ENCODE measurements around the gene CYSRT1. TPM values are rescaled to one million over a fixed set of nuclear protein-coding genes. Genes with fewer than 3 reads are reported as not detected.

The CYSRT1 gene
- total RNA-seq, 1 experiment from 2014 or later, result 1.4 TPM

GRCh38 chr9:137188490-137189296, 36.3 kb upstream of the CYSRT1 start, which contains the start of the genes ANAPC2 and SSNA1:
Gene ANAPC2, minus strand, starts transcription at chr9:137188560. Its CDS starts 28 bp downstream, at chr9:137188532.
Gene SSNA1, plus strand, starts transcription at chr9:137188676. Its CDS starts 51 bp downstream, at chr9:137188727.
- DNase-seq (ENCODE audit: unreplicated experiment), result peak; percentile 91
- peaks cover 20% of the 10 kb centered on the region for H3K36me3 Mint-ChIP-seq (ENCODE audit: insufficient read depth, unreplicated experiment)
- POLR2A ChIA-PET, result interaction anchor here (0.6 to 3.7 kb wide), 30 partner anchors 7 to 1069 kb away, joined by 3 to 57 read pairs (median 4); partner anchors contain the start of genes CYSRT1, LRRC26, MAN1B1 and NDOR1
- peak within 1 kb of the TSS; percentile 94 for H3K4me3 Mint-ChIP-seq (ENCODE audit: unreplicated experiment)
- peaks cover 10% of the 10 kb centered on the region for H3K4me1 Mint-ChIP-seq (ENCODE audit: insufficient read depth, unreplicated experiment)
- no peaks in the 10 kb centered on the region for H3K27me3 Mint-ChIP-seq (ENCODE audit: insufficient read depth, unreplicated experiment)
- CTCF ChIA-PET, result interaction anchor here (0.6 to 2.4 kb wide), 15 partner anchors 12 to 159 kb away, joined by 3 to 11 read pairs (median 3); partner anchors contain the start of genes CYSRT1, NDOR1, RNF224 and TMEM203
- H3K9me3 Mint-ChIP-seq (ENCODE audit: unreplicated experiment), result no peaks in the 10 kb centered on the region
- intact Hi-C loops (cut with micrococcal nuclease), result loop anchor here (1.0 to 2.0 kb wide), 2 partner anchors 39 to 52 kb away; partner anchors contain the start of genes RNF224 and TUBB4B
- no TSS peak for BruUV-seq (replicated peaks)
- peak; percentile 25 for TF ChIP-seq CTCF (IDR thresholded peaks at IDR 0.05; ENCODE audit: unreplicated experiment)
- peak within 1 kb of the TSS; percentile 95 for H3K27ac Mint-ChIP-seq (ENCODE audit: low read depth, unreplicated experiment)

- POLR2A ChIA-PET, result interaction anchor here (0.6 to 3.7 kb wide), 28 partner anchors 8 to 599 kb away, joined by 3 to 57 read pairs (median 4); partner anchors contain the start of genes CYSRT1, LRRC26, MAN1B1 and NDOR1
- Mint-ChIP-seq H3K9me3 (ENCODE audit: unreplicated experiment) (no peaks in the 10 kb centered on the region), H3K4me3 (ENCODE audit: unreplicated experiment) (peak overlapping the region; percentile 94), H3K4me1 (ENCODE audit: insufficient read depth, unreplicated experiment) (peaks cover 10% of the 10 kb centered on the region), H3K36me3 (ENCODE audit: insufficient read depth, unreplicated experiment) (peaks cover 20% of the 10 kb centered on the region), H3K27me3 (ENCODE audit: insufficient read depth, unreplicated experiment) (no peaks in the 10 kb centered on the region), H3K27ac (ENCODE audit: low read depth, unreplicated experiment) (peak overlapping the region; percentile 95)
- TSS peak; percentile 87 for BruUV-seq (replicated peaks)
- CTCF ChIA-PET, result interaction anchor here (0.6 to 2.4 kb wide), 15 partner anchors 11 to 160 kb away, joined by 3 to 11 read pairs (median 3); partner anchors contain the start of genes CYSRT1, RNF224 and TPRN
- no peak for TF ChIP-seq CTCF (IDR thresholded peaks at IDR 0.05; ENCODE audit: unreplicated experiment)
- intact Hi-C loops (cut with micrococcal nuclease), result loop anchor here (1.0 to 2.0 kb wide), 2 partner anchors 38 to 51 kb away; partner anchors contain the start of genes RNF224 and TUBB4B
- no peak for DNase-seq (ENCODE audit: unreplicated experiment)
These were observed 35.4 kb upstream of the CYSRT1 start for GRCh38 chr9:137189297-137190295.

- peaks cover 20% of the 10 kb centered on the region for H3K36me3 Mint-ChIP-seq (ENCODE audit: insufficient read depth, unreplicated experiment)
- no peak for TF ChIP-seq CTCF (IDR thresholded peaks at IDR 0.05; ENCODE audit: unreplicated experiment)
- H3K4me1 Mint-ChIP-seq (ENCODE audit: insufficient read depth, unreplicated experiment), result peaks cover 15% of the 10 kb centered on the region
- no TSS peak for BruUV-seq (replicated peaks)
- H3K27ac Mint-ChIP-seq (ENCODE audit: low read depth, unreplicated experiment), result no peak overlapping the region
- ChIA-PET CTCF (interaction anchor here (0.6 to 2.0 kb wide), 4 partner anchors 11 to 61 kb away, joined by 3 to 11 read pairs (median 4); partner anchors contain the start of gene RNF224), POLR2A (interaction anchor here (1.1 to 3.7 kb wide), 9 partner anchors 8 to 63 kb away, joined by 3 to 57 read pairs (median 29); partner anchors contain the start of genes CYSRT1, LRRC26, NDOR1 and RNF224)
- no peaks in the 10 kb centered on the region for H3K9me3 Mint-ChIP-seq (ENCODE audit: unreplicated experiment)
- intact Hi-C loops (cut with micrococcal nuclease), result no loop called here
- no peak for DNase-seq (ENCODE audit: unreplicated experiment)
- H3K27me3 Mint-ChIP-seq (ENCODE audit: insufficient read depth, unreplicated experiment), result no peaks in the 10 kb centered on the region
- peak overlapping the region; percentile 94 for H3K4me3 Mint-ChIP-seq (ENCODE audit: unreplicated experiment)
These were observed 34.6 kb upstream of the CYSRT1 start for GRCh38 chr9:137190315-137190856.

Data from MCF 10A (cell line).